AG04449 (cell line): ENCODE data around the gene RALA.

ENCODE experiments used
- CTCF ChIA-PET: fragments of 350-600 bp; formaldehyde crosslinking; extraction: SDS; loops from one replicate; lab custom pipeline; 2021; ENCODE audit warnings: antibody characterized with exemption; lab: Yijun Ruan, JAX
- POLR2A ChIA-PET: fragments of 400-600, 350-600 bp; formaldehyde crosslinking; extraction: SDS; loops from one replicate; lab custom pipeline; 2020; ENCODE audit warnings: antibody characterized with exemption, inconsistent platforms; lab: Yijun Ruan, JAX
- DNase-seq: peaks from one replicate; pipeline ENCODE4 v3.0.0-alpha.2; 2010; ENCODE audit warnings: low read depth, low spot score
- H3K4me3 ChIP-seq: 2 replicates; pipeline ENCODE4 v1.5.1; 2011; ENCODE audit warnings: low read depth, mild to moderate bottlenecking, control low read depth, low read length
- TF ChIP-seq, protein P1 (sequence below): IDR thresholded peaks from one replicate; pipeline ENCODE4 v1.5.1; 2011; ENCODE audit warnings: mild to moderate bottlenecking, moderate library complexity, low read length, control low read depth, inconsistent platforms; ENCODE audit not compliant: insufficient read depth; ENCODE audit errors: missing control alignments

Gene RALA

GRCh38 chr7:39651265-39651664 lies 27.9 kb downstream of the RALA start:
- CTCF ChIA-PET = interaction anchor here (0.9 to 1.1 kb wide), 3 partner anchors 16 to 71 kb away, joined by 3 read pairs; no protein-coding TSS in a partner anchor
- TF ChIP-seq, protein P1, sequence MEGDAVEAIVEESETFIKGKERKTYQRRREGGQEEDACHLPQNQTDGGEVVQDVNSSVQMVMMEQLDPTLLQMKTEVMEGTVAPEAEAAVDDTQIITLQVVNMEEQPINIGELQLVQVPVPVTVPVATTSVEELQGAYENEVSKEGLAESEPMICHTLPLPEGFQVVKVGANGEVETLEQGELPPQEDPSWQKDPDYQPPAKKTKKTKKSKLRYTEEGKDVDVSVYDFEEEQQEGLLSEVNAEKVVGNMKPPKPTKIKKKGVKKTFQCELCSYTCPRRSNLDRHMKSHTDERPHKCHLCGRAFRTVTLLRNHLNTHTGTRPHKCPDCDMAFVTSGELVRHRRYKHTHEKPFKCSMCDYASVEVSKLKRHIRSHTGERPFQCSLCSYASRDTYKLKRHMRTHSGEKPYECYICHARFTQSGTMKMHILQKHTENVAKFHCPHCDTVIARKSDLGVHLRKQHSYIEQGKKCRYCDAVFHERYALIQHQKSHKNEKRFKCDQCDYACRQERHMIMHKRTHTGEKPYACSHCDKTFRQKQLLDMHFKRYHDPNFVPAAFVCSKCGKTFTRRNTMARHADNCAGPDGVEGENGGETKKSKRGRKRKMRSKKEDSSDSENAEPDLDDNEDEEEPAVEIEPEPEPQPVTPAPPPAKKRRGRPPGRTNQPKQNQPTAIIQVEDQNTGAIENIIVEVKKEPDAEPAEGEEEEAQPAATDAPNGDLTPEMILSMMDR = no peak
- H3K4me3 ChIP-seq = no peak overlapping the region
- DNase-seq = no peak
- POLR2A ChIA-PET = no interaction called here

DNA sequence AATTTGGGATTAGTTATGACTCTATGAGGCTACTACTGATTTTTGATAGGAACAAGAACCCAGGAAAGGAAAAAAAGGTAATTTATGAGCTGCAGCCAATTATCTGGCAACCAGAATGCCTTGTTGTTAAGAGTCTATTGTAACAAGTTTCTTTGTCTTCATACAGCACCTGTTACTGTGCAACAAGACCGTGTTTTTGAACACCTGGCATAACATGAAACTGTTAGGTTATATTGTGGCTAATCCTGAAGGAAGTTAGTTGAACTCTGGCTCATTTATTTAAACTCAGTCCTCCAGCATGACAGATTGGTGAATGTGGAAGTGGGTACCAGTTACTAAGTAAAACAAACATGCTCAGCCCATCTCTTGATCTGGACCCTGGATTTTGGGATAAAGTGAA lies 33.0 kb downstream of the RALA start:
- no peak for DNase-seq
- ChIA-PET CTCF (no interaction called here), POLR2A (no interaction called here)
- H3K4me3 ChIP-seq = no peak overlapping the region
- TF ChIP-seq, protein P1 = no peak

GRCh38 chr7:39659356-39660013 lies 36.1 kb downstream of the RALA start:
- DNase-seq = no peak
- POLR2A ChIA-PET = no interaction called here
- TF ChIP-seq, protein P1 = no peak
- CTCF ChIA-PET = interaction anchor here (1.2 kb wide), 1 partner anchor 79 kb away, joined by 3 read pairs; no protein-coding TSS in a partner anchor
- no peak overlapping the region for H3K4me3 ChIP-seq

- POLR2A ChIA-PET = no interaction called here
- CTCF ChIA-PET = interaction anchor here (0.5 kb wide), 1 partner anchor 84 kb away, joined by 3 read pairs; no protein-coding TSS in a partner anchor
These were observed 38.6 kb downstream of the RALA start for GRCh38 chr7:39661960-39662359.

GRCh38 chr7:39663263-39663662 lies 39.9 kb downstream of the RALA start:
- TF ChIP-seq, protein P1 = no peak
- no peak for DNase-seq
- CTCF ChIA-PET = interaction anchor here (0.6 kb wide), 1 partner anchor 73 kb away, joined by 3 read pairs; no protein-coding TSS in a partner anchor
- no peak overlapping the region for H3K4me3 ChIP-seq
- POLR2A ChIA-PET = no interaction called here

More at GRCh38 chr7:39661960-39662359, 38.6 kb downstream of the RALA start:
- no peak overlapping the region for H3K4me3 ChIP-seq
- TF ChIP-seq, protein P1 = no peak
- no peak for DNase-seq

DNA sequence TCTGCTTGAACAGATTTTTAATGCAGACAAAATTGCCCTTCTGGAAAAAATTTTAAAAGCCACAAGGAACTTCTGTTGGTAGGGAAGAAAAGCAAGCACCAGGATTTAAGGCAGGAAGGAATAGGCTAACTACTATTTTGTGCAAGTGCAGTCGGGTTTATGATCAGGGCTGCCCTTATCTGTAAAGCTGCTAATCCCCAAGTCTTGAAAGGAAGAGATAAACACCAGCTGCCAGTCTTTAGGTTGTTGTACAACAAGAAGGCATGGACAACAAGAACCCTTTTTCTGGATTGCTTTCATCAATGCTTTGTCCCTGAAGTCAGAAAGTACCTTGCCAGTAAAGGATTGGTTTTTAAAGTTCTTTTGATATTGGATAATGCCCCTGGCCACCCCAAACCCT lies 40.7 kb downstream of the RALA start:
- no peak for DNase-seq
- TF ChIP-seq, protein P1 = no peak
- CTCF ChIA-PET = interaction anchor here (1.2 kb wide), 1 partner anchor 15 kb away, joined by 3 read pairs; no protein-coding TSS in a partner anchor
- POLR2A ChIA-PET = no interaction called here
- H3K4me3 ChIP-seq = no peak overlapping the region
